ENCODE measurements around the gene CCND2.
A peak's percentile ranks its signal among the peaks of the same experiment; 100 is the strongest.

CCND2 gene

GRCh38 chr12:4292341-4293073, 18.9 kb downstream of the CCND2 start:
- no peak overlapping the region for H2AFZ ChIP-seq (ENCODE audit: low read length, unreplicated experiment)
- no peaks in the 10 kb centered on the region for H3K27me3 ChIP-seq (ENCODE audit: insufficient read depth, low read length)
- H3K79me2 ChIP-seq (ENCODE audit: control insufficient read depth, insufficient read depth, low read length, unreplicated experiment): peaks cover 6% of the 10 kb centered on the region
- H3K36me3 ChIP-seq (ENCODE audit: insufficient read depth, low read length): peaks cover 9% of the 10 kb centered on the region; the same call in 1 of the 2 replicates
- no peak overlapping the region for H3K4me3 ChIP-seq (ENCODE audit: low read depth, low read length)
- H3K4me1 ChIP-seq (ENCODE audit: control insufficient read depth, insufficient read depth, low read length, unreplicated experiment): peaks cover 10% of the 10 kb centered on the region
- no peak overlapping the region for H3K27ac ChIP-seq (ENCODE audit: low read depth, low read length)

- H3K4me3 ChIP-seq (ENCODE audit: low read depth, low read length): no peak overlapping the region
- no peaks in the 10 kb centered on the region for H3K27me3 ChIP-seq (ENCODE audit: insufficient read depth, low read length)
- H2AFZ ChIP-seq (ENCODE audit: low read length, unreplicated experiment): no peak overlapping the region
- H3K4me1 ChIP-seq (ENCODE audit: control insufficient read depth, insufficient read depth, low read length, unreplicated experiment): peaks cover 1% of the 10 kb centered on the region
- peaks cover 8% of the 10 kb centered on the region; the same call in 1 of the 2 replicates for H3K36me3 ChIP-seq (ENCODE audit: insufficient read depth, low read length)
- H3K27ac ChIP-seq (ENCODE audit: low read depth, low read length): no peak overlapping the region
- H3K79me2 ChIP-seq (ENCODE audit: control insufficient read depth, insufficient read depth, low read length, unreplicated experiment): peaks cover 6% of the 10 kb centered on the region
Observed at GRCh38 chr12:4293299-4293965, 19.9 kb downstream of the CCND2 start.

- no peaks in the 10 kb centered on the region for H3K4me1 ChIP-seq (ENCODE audit: control insufficient read depth, insufficient read depth, low read length, unreplicated experiment)
- H3K79me2 ChIP-seq (ENCODE audit: control insufficient read depth, insufficient read depth, low read length, unreplicated experiment): peaks cover 3% of the 10 kb centered on the region
- H3K27ac ChIP-seq (ENCODE audit: low read depth, low read length): no peak overlapping the region
- H3K4me3 ChIP-seq (ENCODE audit: low read depth, low read length): no peak overlapping the region
- no peak overlapping the region for H2AFZ ChIP-seq (ENCODE audit: low read length, unreplicated experiment)
- H3K27me3 ChIP-seq (ENCODE audit: insufficient read depth, low read length): no peaks in the 10 kb centered on the region
- 0 out of 2 replicates have a peak, but pooled peaks cover 3% of the 10 kb centered on the region for H3K36me3 ChIP-seq (ENCODE audit: insufficient read depth, low read length)
Observed at GRCh38 chr12:4293966-4294505, 20.5 kb downstream of the CCND2 start.

DNA sequence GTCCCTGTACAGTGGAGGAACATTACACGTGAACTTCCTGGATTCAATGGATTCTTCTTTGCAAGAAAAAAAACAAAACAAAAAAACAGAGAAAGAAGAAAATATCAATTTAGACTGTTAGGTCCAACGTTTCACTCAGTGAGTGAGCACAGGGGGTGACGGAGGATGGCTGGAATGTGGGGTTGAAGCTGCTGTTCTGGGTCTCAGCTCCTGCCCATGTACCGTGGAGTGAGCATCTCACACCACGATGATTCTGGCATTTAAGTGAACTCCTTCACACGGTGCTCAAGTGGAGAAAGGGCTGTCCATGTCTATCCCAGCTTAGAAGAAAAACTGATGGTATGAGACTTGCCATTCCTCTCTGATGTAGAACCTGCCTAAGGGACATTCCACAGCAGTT, 23.2 kb downstream of the CCND2 start:
- no peaks in the 10 kb centered on the region for H3K4me1 ChIP-seq (ENCODE audit: control insufficient read depth, insufficient read depth, low read length, unreplicated experiment)
- H3K79me2 ChIP-seq (ENCODE audit: control insufficient read depth, insufficient read depth, low read length, unreplicated experiment): peaks cover 3% of the 10 kb centered on the region
- no peaks in the 10 kb centered on the region for H3K27me3 ChIP-seq (ENCODE audit: insufficient read depth, low read length)
- H3K4me3 ChIP-seq (ENCODE audit: low read depth, low read length): no peak overlapping the region
- H3K36me3 ChIP-seq (ENCODE audit: insufficient read depth, low read length): 0 out of 2 replicates have a peak, but pooled peaks cover 3% of the 10 kb centered on the region
- H3K27ac ChIP-seq (ENCODE audit: low read depth, low read length): no peak overlapping the region
- H2AFZ ChIP-seq (ENCODE audit: low read length, unreplicated experiment): no peak overlapping the region

GRCh38 chr12:4297617-4298016, 24.1 kb downstream of the CCND2 start:
- Histone ChIP-seq H3K27me3 (ENCODE audit: insufficient read depth, low read length) (no peaks in the 10 kb centered on the region), H3K79me2 (ENCODE audit: control insufficient read depth, insufficient read depth, low read length, unreplicated experiment) (peaks cover 3% of the 10 kb centered on the region), H3K36me3 (ENCODE audit: insufficient read depth, low read length) (0 out of 2 replicates have a peak, but pooled peaks cover 3% of the 10 kb centered on the region), H3K4me1 (ENCODE audit: control insufficient read depth, insufficient read depth, low read length, unreplicated experiment) (no peaks in the 10 kb centered on the region), H3K4me3 (ENCODE audit: low read depth, low read length) (no peak overlapping the region), H3K27ac (ENCODE audit: low read depth, low read length) (no peak overlapping the region), H2AFZ (ENCODE audit: low read length, unreplicated experiment) (no peak overlapping the region)

DNA sequence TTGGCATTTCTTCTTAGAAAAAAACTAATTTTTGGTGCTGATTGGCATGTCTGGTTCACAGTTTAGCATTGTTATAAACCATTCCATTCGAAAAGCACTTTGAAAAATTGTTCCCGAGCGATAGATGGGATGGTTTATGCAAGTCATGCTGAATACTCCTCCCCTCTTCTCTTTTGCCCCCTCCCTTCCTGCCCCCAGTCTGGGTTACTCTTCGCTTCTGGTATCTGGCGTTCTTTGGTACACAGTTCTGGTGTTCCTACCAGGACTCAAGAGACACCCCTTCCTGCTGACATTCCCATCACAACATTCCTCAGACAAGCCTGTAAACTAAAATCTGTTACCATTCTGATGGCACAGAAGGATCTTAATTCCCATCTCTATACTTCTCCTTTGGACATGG, 27.3 kb downstream of the CCND2 start:
- Histone ChIP-seq H3K36me3 (ENCODE audit: insufficient read depth, low read length) (no peaks in the 10 kb centered on the region), H2AFZ (ENCODE audit: low read length, unreplicated experiment) (no peak overlapping the region), H3K4me1 (ENCODE audit: control insufficient read depth, insufficient read depth, low read length, unreplicated experiment) (no peaks in the 10 kb centered on the region), H3K4me3 (ENCODE audit: low read depth, low read length) (no peak overlapping the region), H3K27me3 (ENCODE audit: insufficient read depth, low read length) (no peaks in the 10 kb centered on the region), H3K79me2 (ENCODE audit: control insufficient read depth, insufficient read depth, low read length, unreplicated experiment) (peaks cover 2% of the 10 kb centered on the region), H3K27ac (ENCODE audit: low read depth, low read length) (no peak overlapping the region)

GRCh38 chr12:4301932-4302501, 28.5 kb downstream of the CCND2 start:
- Histone ChIP-seq H3K27ac (ENCODE audit: low read depth, low read length) (no peak overlapping the region), H3K79me2 (ENCODE audit: control insufficient read depth, insufficient read depth, low read length, unreplicated experiment) (no peaks in the 10 kb centered on the region), H3K36me3 (ENCODE audit: insufficient read depth, low read length) (no peaks in the 10 kb centered on the region), H2AFZ (ENCODE audit: low read length, unreplicated experiment) (no peak overlapping the region), H3K4me3 (ENCODE audit: low read depth, low read length) (no peak overlapping the region), H3K27me3 (ENCODE audit: insufficient read depth, low read length) (no peaks in the 10 kb centered on the region), H3K4me1 (ENCODE audit: control insufficient read depth, insufficient read depth, low read length, unreplicated experiment) (no peaks in the 10 kb centered on the region)

DNA sequence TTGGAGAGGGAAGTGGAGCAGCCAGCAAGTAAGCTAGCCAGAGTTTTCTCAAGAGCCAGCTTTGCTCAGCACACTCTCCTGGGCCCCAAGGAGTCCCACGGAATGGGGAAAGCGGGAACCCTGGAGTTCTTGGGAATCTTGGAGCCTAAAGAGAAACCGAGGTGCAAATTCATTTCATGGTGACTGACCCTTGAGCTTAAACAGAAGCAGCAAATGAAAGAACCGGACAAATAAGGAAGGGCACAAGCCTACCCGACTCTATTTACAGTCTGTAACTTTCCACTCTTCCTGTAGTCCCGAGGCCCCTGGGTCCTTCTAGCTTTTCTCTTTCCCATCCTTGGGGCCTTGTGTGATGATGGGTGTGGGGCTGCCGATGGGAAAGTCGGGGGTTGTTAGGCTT, 29.3 kb downstream of the CCND2 start:
- H3K27me3 ChIP-seq (ENCODE audit: insufficient read depth, low read length): no peaks in the 10 kb centered on the region
- peaks cover 6% of the 10 kb centered on the region for H3K4me1 ChIP-seq (ENCODE audit: control insufficient read depth, insufficient read depth, low read length, unreplicated experiment)
- H3K4me3 ChIP-seq (ENCODE audit: low read depth, low read length): no peak overlapping the region
- no peak overlapping the region for H2AFZ ChIP-seq (ENCODE audit: low read length, unreplicated experiment)
- no peaks in the 10 kb centered on the region for H3K36me3 ChIP-seq (ENCODE audit: insufficient read depth, low read length)
- H3K27ac ChIP-seq (ENCODE audit: low read depth, low read length): no peak overlapping the region
- H3K79me2 ChIP-seq (ENCODE audit: control insufficient read depth, insufficient read depth, low read length, unreplicated experiment): no peaks in the 10 kb centered on the region

DNA sequence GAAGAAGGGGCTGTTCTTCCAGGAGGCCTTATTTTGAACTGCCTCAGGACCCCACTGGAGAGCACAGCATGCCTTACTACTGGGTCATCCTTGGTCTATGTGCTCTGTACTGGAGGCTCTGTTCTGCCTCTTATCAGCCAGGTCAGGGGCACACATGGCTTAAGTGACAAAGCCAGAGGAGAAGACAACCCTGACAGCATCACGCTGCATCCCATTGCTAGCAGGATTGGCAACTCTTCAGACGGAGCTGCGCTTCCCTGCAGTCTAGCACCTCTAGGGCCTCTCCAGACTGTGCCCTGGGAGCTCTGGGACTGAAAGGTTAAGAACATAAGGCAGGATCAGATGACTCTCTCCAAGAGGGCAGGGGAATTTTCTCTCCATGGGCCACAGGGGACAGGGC, 30.2 kb downstream of the CCND2 start:
- Histone ChIP-seq H3K27me3 (ENCODE audit: insufficient read depth, low read length) (no peaks in the 10 kb centered on the region), H3K4me3 (ENCODE audit: low read depth, low read length) (no peak overlapping the region), H3K4me1 (ENCODE audit: control insufficient read depth, insufficient read depth, low read length, unreplicated experiment) (peaks cover 10% of the 10 kb centered on the region), H3K27ac (ENCODE audit: low read depth, low read length) (no peak overlapping the region), H3K36me3 (ENCODE audit: insufficient read depth, low read length) (no peaks in the 10 kb centered on the region), H2AFZ (ENCODE audit: low read length, unreplicated experiment) (no peak overlapping the region), H3K79me2 (ENCODE audit: control insufficient read depth, insufficient read depth, low read length, unreplicated experiment) (no peaks in the 10 kb centered on the region)

DNA sequence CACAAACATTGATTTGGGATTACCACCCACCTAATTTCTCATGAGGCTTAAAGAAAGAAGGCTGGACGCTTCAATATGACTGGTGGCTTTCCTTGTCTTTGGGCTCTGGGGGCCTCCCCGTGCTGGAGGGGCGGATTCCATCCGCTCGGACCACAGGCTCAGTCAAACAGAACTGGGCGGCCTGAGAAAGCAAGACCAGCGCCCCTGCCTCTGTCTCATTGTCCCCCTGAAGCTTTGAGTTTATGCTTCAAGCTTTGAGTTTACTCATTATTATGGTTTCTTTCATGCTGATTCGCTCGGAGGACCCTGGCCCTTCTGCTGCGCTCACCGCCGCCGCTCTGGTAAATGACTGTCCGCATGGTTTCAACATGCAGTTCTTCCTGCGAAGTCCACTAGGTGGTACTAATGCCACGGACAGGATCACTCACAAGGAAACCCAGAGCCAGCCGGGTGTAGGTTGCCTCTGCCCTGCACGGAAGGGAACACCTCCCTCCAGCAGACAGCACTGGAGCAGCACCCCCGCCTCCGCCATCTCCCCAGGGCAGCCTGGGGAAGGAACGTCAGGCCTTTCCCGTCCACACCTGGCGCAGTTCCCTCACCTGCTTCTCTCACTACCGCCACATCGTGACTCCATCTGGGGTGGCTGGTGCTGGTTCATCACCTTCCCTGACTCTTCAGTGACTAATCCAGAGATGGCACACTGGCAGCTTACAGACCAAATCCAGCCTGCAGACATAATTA, 34.2 kb downstream of the CCND2 start:
- H3K27me3 ChIP-seq (ENCODE audit: insufficient read depth, low read length): no peaks in the 10 kb centered on the region
- peak overlapping the region; percentile 73 for H2AFZ ChIP-seq (ENCODE audit: low read length, unreplicated experiment)
- no peaks in the 10 kb centered on the region for H3K79me2 ChIP-seq (ENCODE audit: control insufficient read depth, insufficient read depth, low read length, unreplicated experiment)
- no peaks in the 10 kb centered on the region for H3K36me3 ChIP-seq (ENCODE audit: insufficient read depth, low read length)
- H3K4me1 ChIP-seq (ENCODE audit: control insufficient read depth, insufficient read depth, low read length, unreplicated experiment): peaks cover 10% of the 10 kb centered on the region
- no peak overlapping the region for H3K27ac ChIP-seq (ENCODE audit: low read depth, low read length)
- H3K4me3 ChIP-seq (ENCODE audit: low read depth, low read length): peak overlapping the region; percentile 57
